B cell (primary cell): ENCODE results near the gene PTGES3.

Source experiments
- CTCF ChIP-seq: fragments of 200-600 bp; IDR thresholded peaks from one replicate; pipeline ENCODE4 v1.8.0; 2022; ENCODE audit warnings: antibody characterized with exemption, mild to moderate bottlenecking
- EZH2 ChIP-seq: IDR thresholded peaks from 2 replicates; pipeline ENCODE4 v1.6.1; 2012; ENCODE audit warnings: borderline replicate concordance, low read depth, mild to moderate bottlenecking, moderate library complexity, low read length; ENCODE audit not compliant: insufficient read depth, poor library complexity, severe bottlenecking

GRCh38 chr12:56718149-56718548, 30.1 kb upstream of the PTGES3 start:
- no peak for TF ChIP-seq CTCF
- TF ChIP-seq EZH2: no peak
